Stimulated activated CD8-positive, alpha-beta memory T cell treated with anti-CD3 and anti-CD28 coated beads, Interleukin-12 subunit alpha, Interleukin-12 subunit beta, amount 100 ng/mL, for 24 hours (primary cell): ENCODE data around the gene POC1A.

Source experiments
- DNase-seq: peaks from one replicate; pipeline ENCODE4 v3.0.0-alpha.2; 2020; ENCODE audit errors: extremely low read depth

POC1A gene

GRCh38 chr3:52154135-52155094 is at the start of gene POC1A:
Gene POC1A (minus strand): TSS chr3:52154423. CDS start chr3:52154372, 51 bp downstream.
- peak; percentile 73 for DNase-seq

GRCh38 chr3:52203701-52204100 is 49.5 kb upstream of the POC1A start:
- DNase-seq: no peak

GRCh38 chr3:52202384-52203077 is 48.3 kb upstream of the POC1A start:
- no peak for DNase-seq

GRCh38 chr3:52200981-52201679 is 46.9 kb upstream of the POC1A start:
- no peak for DNase-seq

- DNase-seq: no peak
These were observed 44.7 kb upstream of the POC1A start for GRCh38 chr3:52198643-52199608.

GRCh38 chr3:52197842-52198625 is 43.8 kb upstream of the POC1A start, which contains the start of gene ALAS1:
Gene ALAS1 (plus strand): TSS chr3:52198160. CDS start chr3:52199242, 1,082 bp downstream.
- DNase-seq: peak; percentile 83

GRCh38 chr3:52197499-52197841 is 43.2 kb upstream of the POC1A start:
- no peak for DNase-seq

GRCh38 chr3:52196977-52197376 is 42.8 kb upstream of the POC1A start:
- DNase-seq: no peak

- DNase-seq: no peak
These were observed 41.7 kb upstream of the POC1A start for GRCh38 chr3:52195823-52196331.

- no peak for DNase-seq
These were observed 41.0 kb upstream of the POC1A start for GRCh38 chr3:52195291-52195597.

- DNase-seq: no peak
These were observed 40.5 kb upstream of the POC1A start for GRCh38 chr3:52194485-52195290.

- DNase-seq: no peak
These were observed 38.8 kb upstream of the POC1A start for GRCh38 chr3:52193065-52193464.

- no peak for DNase-seq
These were observed 37.4 kb upstream of the POC1A start for GRCh38 chr3:52191663-52192062.

- no peak for DNase-seq
These were observed 36.3 kb upstream of the POC1A start for GRCh38 chr3:52190294-52191074.

GRCh38 chr3:52188556-52188955 is 34.3 kb upstream of the POC1A start:
- DNase-seq: no peak

- no peak for DNase-seq
These were observed 32.5 kb upstream of the POC1A start for GRCh38 chr3:52186729-52187128.

GRCh38 chr3:52185837-52186236 is 31.6 kb upstream of the POC1A start:
- no peak for DNase-seq

GRCh38 chr3:52185311-52185710 is 31.1 kb upstream of the POC1A start:
- no peak for DNase-seq

GRCh38 chr3:52184690-52185089 is 30.5 kb upstream of the POC1A start:
- no peak for DNase-seq
